GM21576 (cell line): ENCODE results near the gene FAM168B.

Experiments used
- ATAC-seq: cut with Tn5 transposase; IDR thresholded peaks from one replicate; pipeline ENCODE4 v1.9.1; 2021; ENCODE audit warnings: mild to moderate bottlenecking, moderate library complexity; ENCODE audit not compliant: unreplicated experiment

The FAM168B gene

GRCh38 chr2:131027566-131028528 lies 65.4 kb downstream of the FAM168B start:
- ATAC-seq = no peak

- ATAC-seq = no peak
Measured at GRCh38 chr2:131026919-131027318, 66.3 kb downstream of the FAM168B start.

GRCh38 chr2:131023758-131024157 lies 69.5 kb downstream of the FAM168B start:
- ATAC-seq = no peak

GRCh38 chr2:131022731-131023130 lies 70.5 kb downstream of the FAM168B start:
- no peak for ATAC-seq

GRCh38 chr2:131016826-131017741 lies 76.2 kb downstream of the FAM168B start:
- no peak for ATAC-seq

- no peak for ATAC-seq
Measured at GRCh38 chr2:131015764-131016163, 77.5 kb downstream of the FAM168B start.

GRCh38 chr2:131014141-131014540 lies 79.1 kb downstream of the FAM168B start:
- ATAC-seq = no peak

GRCh38 chr2:131011486-131011885 lies 81.8 kb downstream of the FAM168B start:
- ATAC-seq = no peak

GRCh38 chr2:131010566-131010965 lies 82.7 kb downstream of the FAM168B start:
- ATAC-seq = no peak

GRCh38 chr2:131009713-131010475 lies 83.4 kb downstream of the FAM168B start:
- ATAC-seq = no peak

- ATAC-seq = no peak
Measured at GRCh38 chr2:131008967-131009366, 84.3 kb downstream of the FAM168B start.

GRCh38 chr2:131006561-131006960 lies 86.7 kb downstream of the FAM168B start:
- ATAC-seq = no peak

- ATAC-seq = no peak
Measured at GRCh38 chr2:131005216-131005935, 87.9 kb downstream of the FAM168B start.

GRCh38 chr2:131004446-131005209 lies 88.6 kb downstream of the FAM168B start:
- no peak for ATAC-seq

GRCh38 chr2:130998561-130998960 lies 94.7 kb downstream of the FAM168B start:
- no peak for ATAC-seq
